Fibroblast of skin of right biceps (primary cell): Measurements from ENCODE around the gene FOXQ1.

Experiments used
- DNase-seq: peaks from one replicate; pipeline ENCODE4 v3.0.0-alpha.2; 2013

FOXQ1 gene

GRCh38 chr6:1311400-1312202, at the start of gene FOXQ1:
FOXQ1 (plus strand) TSS chr6:1312098; CDS start chr6:1312705, 607 bp downstream.
- peak; percentile 26 for DNase-seq

GRCh38 chr6:1262704-1263038, 49.2 kb upstream of the FOXQ1 start:
- no peak for DNase-seq

GRCh38 chr6:1263039-1263849, 48.7 kb upstream of the FOXQ1 start:
- DNase-seq, result peak; percentile 76

- DNase-seq, result no peak
Measured at GRCh38 chr6:1263850-1264377, 48.0 kb upstream of the FOXQ1 start.

GRCh38 chr6:1264619-1265445, 47.1 kb upstream of the FOXQ1 start:
- DNase-seq, result no peak

- no peak for DNase-seq
Measured at GRCh38 chr6:1266686-1267056, 45.2 kb upstream of the FOXQ1 start.

GRCh38 chr6:1267057-1267732, 44.7 kb upstream of the FOXQ1 start:
- DNase-seq, result peak; percentile 14

GRCh38 chr6:1267790-1268762, 43.8 kb upstream of the FOXQ1 start:
- no peak for DNase-seq

- DNase-seq, result no peak
Measured at GRCh38 chr6:1271071-1271763, 40.7 kb upstream of the FOXQ1 start.

GRCh38 chr6:1278061-1278720, 33.7 kb upstream of the FOXQ1 start:
- no peak for DNase-seq

- no peak for DNase-seq
Measured at GRCh38 chr6:1279065-1279464, 32.8 kb upstream of the FOXQ1 start.

- no peak for DNase-seq
Measured at GRCh38 chr6:1280666-1281300, 31.1 kb upstream of the FOXQ1 start.

- no peak for DNase-seq
Measured at GRCh38 chr6:1281746-1282145, 30.2 kb upstream of the FOXQ1 start.

- DNase-seq, result no peak
Measured at GRCh38 chr6:1283501-1283900, 28.4 kb upstream of the FOXQ1 start.

- no peak for DNase-seq
Measured at GRCh38 chr6:1285556-1285955, 26.3 kb upstream of the FOXQ1 start.

GRCh38 chr6:1285956-1286355, 25.9 kb upstream of the FOXQ1 start:
- DNase-seq, result peak; percentile 96

- DNase-seq, result peak; percentile 88
Measured at GRCh38 chr6:1287103-1287591, 24.8 kb upstream of the FOXQ1 start.

- no peak for DNase-seq
Measured at GRCh38 chr6:1290086-1290485, 21.8 kb upstream of the FOXQ1 start.

- no peak for DNase-seq
Measured at GRCh38 chr6:1290805-1291204, 21.1 kb upstream of the FOXQ1 start.
